ENCODE data around the gene PSEN1. TPM values are rescaled to one million over a fixed set of nuclear protein-coding genes. Genes with fewer than 3 reads are reported as not detected.

PSEN1 gene
- total RNA-seq, 1 donor from 2014 or later, result 75.3 TPM

DNA sequence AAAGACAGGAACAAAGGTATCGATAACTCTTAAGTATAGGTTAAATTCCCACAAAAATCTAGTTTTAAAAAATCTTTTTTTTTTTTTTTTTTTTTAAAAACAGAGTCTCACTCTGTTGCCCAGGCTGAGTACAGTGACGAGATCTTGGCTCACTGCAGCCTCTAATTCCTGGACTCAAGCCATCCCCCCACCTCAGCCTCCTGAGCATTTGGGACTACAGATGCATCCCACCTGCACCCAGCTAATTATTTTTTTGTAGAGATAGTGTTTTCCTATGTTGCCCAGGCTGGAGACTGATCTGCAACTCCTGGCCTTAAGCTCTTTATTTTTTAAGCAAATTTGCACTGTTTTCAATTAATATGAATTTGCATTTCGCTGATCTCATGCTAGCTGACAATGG, 9.8 kb downstream of the PSEN1 start:
- no peaks in the 10 kb centered on the region for H3K27me3 Mint-ChIP-seq (ENCODE audit: unreplicated experiment)
- H3K4me3 Mint-ChIP-seq (ENCODE audit: unreplicated experiment), result no peak overlapping the region
- TF ChIP-seq, protein P1, sequence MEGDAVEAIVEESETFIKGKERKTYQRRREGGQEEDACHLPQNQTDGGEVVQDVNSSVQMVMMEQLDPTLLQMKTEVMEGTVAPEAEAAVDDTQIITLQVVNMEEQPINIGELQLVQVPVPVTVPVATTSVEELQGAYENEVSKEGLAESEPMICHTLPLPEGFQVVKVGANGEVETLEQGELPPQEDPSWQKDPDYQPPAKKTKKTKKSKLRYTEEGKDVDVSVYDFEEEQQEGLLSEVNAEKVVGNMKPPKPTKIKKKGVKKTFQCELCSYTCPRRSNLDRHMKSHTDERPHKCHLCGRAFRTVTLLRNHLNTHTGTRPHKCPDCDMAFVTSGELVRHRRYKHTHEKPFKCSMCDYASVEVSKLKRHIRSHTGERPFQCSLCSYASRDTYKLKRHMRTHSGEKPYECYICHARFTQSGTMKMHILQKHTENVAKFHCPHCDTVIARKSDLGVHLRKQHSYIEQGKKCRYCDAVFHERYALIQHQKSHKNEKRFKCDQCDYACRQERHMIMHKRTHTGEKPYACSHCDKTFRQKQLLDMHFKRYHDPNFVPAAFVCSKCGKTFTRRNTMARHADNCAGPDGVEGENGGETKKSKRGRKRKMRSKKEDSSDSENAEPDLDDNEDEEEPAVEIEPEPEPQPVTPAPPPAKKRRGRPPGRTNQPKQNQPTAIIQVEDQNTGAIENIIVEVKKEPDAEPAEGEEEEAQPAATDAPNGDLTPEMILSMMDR (IDR thresholded peaks at IDR 0.05; ENCODE audit: unreplicated experiment), result no peak
- H3K9me3 Mint-ChIP-seq (ENCODE audit: unreplicated experiment), result no peaks in the 10 kb centered on the region
- H3K4me1 Mint-ChIP-seq (ENCODE audit: unreplicated experiment), result no peaks in the 10 kb centered on the region
- peaks cover 16% of the 10 kb centered on the region for H3K36me3 Mint-ChIP-seq (ENCODE audit: low read depth, unreplicated experiment)
- H3K27ac Mint-ChIP-seq (ENCODE audit: unreplicated experiment), result peak overlapping the region; percentile 10
- no peak for DNase-seq (ENCODE audit: low spot score)

DNA sequence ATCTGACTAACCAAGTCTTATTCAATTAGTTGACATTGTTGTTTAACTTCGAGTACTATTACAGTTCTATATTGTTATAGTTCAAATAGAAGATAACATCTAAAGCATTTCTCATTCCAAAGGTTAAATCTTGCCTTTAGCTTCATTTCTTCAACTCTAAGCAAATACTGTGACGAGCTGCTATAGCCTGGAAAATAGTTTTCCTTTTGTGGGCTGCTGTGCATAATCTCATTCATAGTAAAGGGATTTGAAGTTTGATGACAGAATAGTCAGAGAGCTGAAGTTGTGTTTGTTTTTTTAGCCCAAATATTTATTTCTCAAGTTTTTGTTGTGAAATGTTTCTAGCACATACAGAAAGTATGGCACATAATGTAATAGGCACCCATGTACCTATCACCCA, 13.4 kb downstream of the PSEN1 start:
- H3K4me3 Mint-ChIP-seq (ENCODE audit: unreplicated experiment), result no peak overlapping the region
- TF ChIP-seq, protein P1 (IDR thresholded peaks at IDR 0.05; ENCODE audit: unreplicated experiment), result no peak

DNA sequence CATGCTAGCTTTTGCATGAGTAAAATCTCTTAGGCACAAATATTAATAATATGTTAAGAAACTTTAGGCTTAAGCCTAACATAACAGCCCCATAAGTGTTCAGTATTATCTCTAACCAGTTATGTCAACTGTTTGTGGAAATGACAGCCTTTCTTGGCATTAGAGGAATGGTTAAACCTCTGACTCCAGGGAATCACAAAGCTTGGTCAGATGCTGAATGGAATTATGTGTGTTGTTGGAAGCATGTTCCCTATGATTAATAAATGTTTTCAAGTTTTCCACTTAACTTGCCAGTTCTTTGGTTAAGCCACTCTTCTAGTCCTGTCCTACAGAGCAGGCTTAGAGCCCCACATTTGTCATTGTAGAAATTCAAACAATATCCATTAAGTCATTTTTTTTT, 17.0 kb downstream of the PSEN1 start:
- H3K4me1 Mint-ChIP-seq (ENCODE audit: unreplicated experiment), result no peaks in the 10 kb centered on the region
- no peak overlapping the region for H3K4me3 Mint-ChIP-seq (ENCODE audit: unreplicated experiment)

More for the DNA sequence above, 13.4 kb downstream of the PSEN1 start:
- H3K27me3 Mint-ChIP-seq (ENCODE audit: unreplicated experiment), result no peaks in the 10 kb centered on the region
- H3K36me3 Mint-ChIP-seq (ENCODE audit: low read depth, unreplicated experiment), result peaks cover 16% of the 10 kb centered on the region
- no peak for DNase-seq (ENCODE audit: low spot score)
- H3K9me3 Mint-ChIP-seq (ENCODE audit: unreplicated experiment), result no peaks in the 10 kb centered on the region
- no peaks in the 10 kb centered on the region for H3K4me1 Mint-ChIP-seq (ENCODE audit: unreplicated experiment)
- no peak overlapping the region for H3K27ac Mint-ChIP-seq (ENCODE audit: unreplicated experiment)

DNA sequence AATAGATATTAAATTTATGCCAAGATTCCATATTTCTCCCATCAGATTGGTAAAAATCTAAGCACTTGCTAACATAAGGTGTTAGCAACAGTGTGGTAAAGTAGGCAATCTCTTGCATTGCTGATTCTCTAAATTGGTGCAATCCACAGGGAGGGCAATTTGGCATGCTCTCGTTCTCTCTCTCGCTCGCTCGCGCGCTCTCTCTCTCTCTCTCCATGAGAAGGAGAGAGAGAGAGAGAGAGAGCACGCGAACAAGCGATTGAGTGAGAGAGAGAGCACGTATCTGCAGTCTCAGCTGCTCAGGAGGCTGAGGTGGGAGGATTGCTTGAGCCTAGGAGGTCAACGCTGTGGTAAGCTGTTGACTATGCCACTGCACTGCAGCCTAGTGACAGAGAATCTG, 25.9 kb downstream of the PSEN1 start:
- H3K27ac Mint-ChIP-seq (ENCODE audit: unreplicated experiment), result no peak overlapping the region
- TF ChIP-seq, protein P1 (IDR thresholded peaks at IDR 0.05; ENCODE audit: unreplicated experiment), result no peak
- H3K4me1 Mint-ChIP-seq (ENCODE audit: unreplicated experiment), result no peaks in the 10 kb centered on the region
- H3K36me3 Mint-ChIP-seq (ENCODE audit: low read depth, unreplicated experiment), result peaks cover 26% of the 10 kb centered on the region
- no peaks in the 10 kb centered on the region for H3K9me3 Mint-ChIP-seq (ENCODE audit: unreplicated experiment)
- no peaks in the 10 kb centered on the region for H3K27me3 Mint-ChIP-seq (ENCODE audit: unreplicated experiment)
- DNase-seq (ENCODE audit: low spot score), result no peak
- H3K4me3 Mint-ChIP-seq (ENCODE audit: unreplicated experiment), result no peak overlapping the region

More for the DNA sequence above, 17.0 kb downstream of the PSEN1 start:
- H3K9me3 Mint-ChIP-seq (ENCODE audit: unreplicated experiment), result no peaks in the 10 kb centered on the region
- H3K36me3 Mint-ChIP-seq (ENCODE audit: low read depth, unreplicated experiment), result peaks cover 16% of the 10 kb centered on the region
- H3K27me3 Mint-ChIP-seq (ENCODE audit: unreplicated experiment), result no peaks in the 10 kb centered on the region
- no peak overlapping the region for H3K27ac Mint-ChIP-seq (ENCODE audit: unreplicated experiment)
- TF ChIP-seq, protein P1 (IDR thresholded peaks at IDR 0.05; ENCODE audit: unreplicated experiment), result no peak
- DNase-seq (ENCODE audit: low spot score), result no peak

DNA sequence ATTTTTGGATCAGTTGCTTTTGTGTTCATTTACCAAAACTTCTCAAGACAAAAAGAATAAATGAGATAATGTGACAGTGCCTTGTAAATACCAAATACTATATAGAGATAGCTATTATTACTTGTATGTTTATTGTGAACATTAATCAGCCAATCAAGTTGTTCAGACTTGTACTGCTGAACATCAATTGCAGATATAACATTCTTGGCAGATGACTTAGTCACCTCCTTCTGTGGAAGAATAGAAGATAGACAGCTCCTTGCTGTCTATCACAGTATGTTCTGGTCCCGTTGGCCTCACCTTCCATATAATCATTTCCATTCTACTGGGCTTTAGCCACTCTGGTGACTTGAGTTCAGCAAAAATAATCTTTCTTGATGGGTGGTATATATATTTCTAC, 30.1 kb downstream of the PSEN1 start:
- no peaks in the 10 kb centered on the region for H3K9me3 Mint-ChIP-seq (ENCODE audit: unreplicated experiment)
- no peak for DNase-seq (ENCODE audit: low spot score)
- TF ChIP-seq, protein P1 (IDR thresholded peaks at IDR 0.05; ENCODE audit: unreplicated experiment), result no peak
- peaks cover 33% of the 10 kb centered on the region for H3K36me3 Mint-ChIP-seq (ENCODE audit: low read depth, unreplicated experiment)
- no peak overlapping the region for H3K27ac Mint-ChIP-seq (ENCODE audit: unreplicated experiment)
- no peak overlapping the region for H3K4me3 Mint-ChIP-seq (ENCODE audit: unreplicated experiment)
- peaks cover 7% of the 10 kb centered on the region for H3K4me1 Mint-ChIP-seq (ENCODE audit: unreplicated experiment)
- no peaks in the 10 kb centered on the region for H3K27me3 Mint-ChIP-seq (ENCODE audit: unreplicated experiment)
